IPS DF 19.7 (cell line): ENCODE measurements around the gene CSMD2.

ENCODE experiments used
- DNase-seq: peaks from one replicate; pipeline ENCODE4 v3.0.0-alpha.2; 2013; ENCODE audit warnings: low read depth, low spot score

CSMD2 gene

DNA sequence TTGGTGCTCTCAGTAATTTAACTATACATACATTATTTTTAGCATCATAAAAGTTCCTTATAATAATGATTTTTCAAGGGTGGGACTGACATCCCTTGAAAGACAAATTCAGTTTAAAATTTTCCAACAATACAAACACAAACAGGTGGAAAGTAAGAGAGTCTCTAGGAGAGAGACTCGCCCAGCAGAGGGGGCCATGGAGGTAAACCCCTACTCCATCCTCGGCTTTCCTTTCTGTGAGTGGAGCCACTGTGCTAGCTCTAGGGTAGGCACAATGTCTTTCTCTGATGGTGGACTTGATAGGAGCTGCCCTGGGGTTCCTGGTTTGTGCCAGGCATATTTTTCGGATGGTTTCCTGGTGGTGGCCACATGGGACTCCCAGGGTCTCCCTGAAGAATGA, 8.3 kb downstream of the CSMD2 start:
- no peak for DNase-seq

DNA sequence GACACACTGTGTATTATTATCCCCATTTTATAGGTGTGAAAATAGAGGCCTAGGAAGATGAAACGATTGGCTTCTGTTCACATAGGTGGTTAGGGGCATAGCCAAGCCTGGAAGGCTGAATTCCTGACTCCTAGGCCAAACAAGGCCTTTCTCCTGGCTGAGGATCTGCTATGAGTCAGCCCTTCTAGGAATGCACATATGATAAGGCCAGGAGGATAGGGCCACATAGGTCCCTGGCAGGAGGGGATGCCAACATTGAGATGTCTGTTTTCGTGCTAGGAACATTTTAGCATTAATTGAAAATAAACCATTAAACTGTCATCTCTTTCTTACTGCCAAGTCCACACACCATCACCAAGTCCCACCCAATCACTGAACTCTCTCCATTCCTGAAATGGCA, 9.2 kb downstream of the CSMD2 start:
- no peak for DNase-seq

- DNase-seq, result no peak
Measured at GRCh38 chr1:34153246-34153645, 11.8 kb downstream of the CSMD2 start.

GRCh38 chr1:34149501-34149900, 15.5 kb downstream of the CSMD2 start:
- DNase-seq, result no peak

DNA sequence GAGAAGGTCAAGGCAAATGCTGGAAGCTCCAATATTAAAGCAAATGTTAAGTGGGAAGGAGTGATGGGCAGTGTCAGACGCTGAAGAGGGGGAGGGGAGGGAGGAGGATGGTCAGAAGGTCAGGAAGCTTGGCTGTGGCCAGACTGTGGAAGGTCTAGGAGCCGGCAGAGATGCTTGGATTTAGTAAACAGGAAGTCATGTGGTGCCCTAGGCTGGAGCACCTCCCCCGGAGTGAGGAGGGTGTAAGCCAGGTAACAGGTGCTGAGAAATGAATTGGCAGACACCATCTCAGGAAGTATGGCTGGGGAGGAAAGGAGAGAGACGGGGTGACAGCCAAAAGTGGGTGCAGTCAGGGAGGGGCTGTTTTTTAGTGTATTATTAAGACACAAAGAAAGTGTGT, 17.7 kb downstream of the CSMD2 start:
- no peak for DNase-seq

GRCh38 chr1:34144766-34145165, 20.3 kb downstream of the CSMD2 start:
- DNase-seq, result no peak

DNA sequence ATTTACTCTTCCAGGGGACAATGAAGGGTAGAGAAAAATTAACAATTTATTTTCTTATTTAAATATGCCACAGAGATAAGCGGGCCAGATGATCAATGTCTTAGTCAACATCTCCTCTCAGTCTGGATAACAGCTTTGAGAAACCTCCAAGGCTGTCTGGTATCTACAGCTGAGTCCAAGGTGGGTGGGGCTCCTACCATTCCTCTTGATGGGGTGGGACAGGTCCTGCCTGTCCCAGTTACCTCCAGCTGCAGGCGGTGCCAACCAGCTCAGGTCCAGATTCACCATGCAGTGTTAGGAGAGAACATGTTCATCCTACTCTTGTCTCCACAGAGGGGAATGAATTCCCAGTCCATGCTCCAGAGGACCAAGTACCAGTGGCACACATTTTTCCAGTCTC, 21.1 kb downstream of the CSMD2 start:
- no peak for DNase-seq

GRCh38 chr1:34140011-34140676, 24.9 kb downstream of the CSMD2 start:
- no peak for DNase-seq

DNA sequence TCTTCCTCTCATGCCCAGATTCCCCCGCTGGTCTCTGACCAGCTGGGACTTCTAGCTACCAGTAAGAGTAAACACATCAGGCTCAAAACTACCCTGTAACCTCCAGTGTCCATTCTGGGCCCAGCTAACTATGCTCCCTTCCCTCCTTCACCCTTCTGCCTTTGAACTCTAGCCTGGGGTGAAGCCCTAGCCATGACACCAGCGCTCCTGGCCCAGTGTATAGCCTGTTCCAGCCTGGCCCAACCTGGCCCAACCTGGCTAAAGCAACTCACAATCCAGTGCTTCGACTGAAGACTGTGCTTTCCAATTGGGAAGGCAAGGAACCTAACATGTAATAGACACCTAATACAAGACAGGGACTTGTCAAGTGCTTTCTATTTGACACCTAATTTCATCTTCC, 27.6 kb downstream of the CSMD2 start:
- no peak for DNase-seq

- no peak for DNase-seq
Measured at GRCh38 chr1:34132161-34132420, 32.9 kb downstream of the CSMD2 start.

DNA sequence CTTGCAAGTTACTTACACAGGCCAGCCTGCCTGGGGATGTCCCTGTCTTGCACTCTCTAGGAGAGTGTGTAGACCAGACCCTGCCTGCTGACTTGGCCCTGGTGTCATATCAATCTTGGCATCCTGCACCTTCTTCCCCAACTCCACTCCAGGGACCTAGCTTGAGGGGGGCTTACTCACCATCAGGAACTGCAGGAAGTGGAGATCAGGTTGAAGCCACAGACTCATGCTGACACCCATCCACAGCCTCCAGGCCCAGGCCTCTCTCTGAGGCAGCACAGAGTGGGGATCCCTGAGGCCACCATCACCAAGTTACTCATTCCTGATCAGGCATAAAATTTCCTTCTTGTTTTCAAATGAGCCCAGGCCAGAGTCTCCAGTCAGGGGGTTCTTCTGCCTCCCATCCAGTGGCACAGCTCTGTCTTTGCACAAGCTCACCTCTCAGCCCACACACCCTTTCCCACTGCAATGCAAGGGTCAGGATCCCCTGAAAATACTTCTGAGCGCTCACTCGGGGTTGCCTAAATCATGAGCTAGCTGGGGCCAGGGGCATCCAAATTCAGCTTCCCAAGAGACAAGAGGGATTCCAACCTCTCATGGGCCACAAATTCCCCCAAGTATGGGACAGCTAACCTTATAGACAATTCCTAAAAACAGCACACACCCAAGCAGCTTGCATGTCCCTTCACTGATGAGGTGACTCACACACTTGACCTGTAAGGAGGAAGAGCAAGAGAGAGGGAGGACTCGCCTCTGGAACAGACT, 33.5 kb downstream of the CSMD2 start:
- DNase-seq, result no peak

DNA sequence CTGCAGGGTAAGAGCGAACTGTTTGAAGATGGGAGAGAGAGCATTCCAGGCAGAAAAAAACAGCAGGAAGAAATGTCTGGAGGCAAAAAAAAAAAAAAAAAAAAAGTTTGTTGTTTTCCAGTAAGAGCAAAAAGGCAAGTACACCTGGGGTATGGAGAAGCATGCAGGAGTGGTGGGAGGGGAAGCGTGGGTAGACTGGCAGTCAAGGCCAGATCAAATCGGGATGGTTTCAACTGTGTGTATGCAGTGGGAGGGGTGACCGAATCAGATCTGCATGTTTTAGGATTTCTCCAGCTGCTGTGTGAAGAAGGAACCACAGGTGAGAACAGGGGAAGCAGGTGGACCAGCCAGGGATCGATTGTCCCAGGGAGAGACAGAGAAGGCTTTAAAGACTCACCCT, 34.7 kb downstream of the CSMD2 start:
- DNase-seq, result no peak

GRCh38 chr1:34129630-34130029, 35.4 kb downstream of the CSMD2 start:
- no peak for DNase-seq

DNA sequence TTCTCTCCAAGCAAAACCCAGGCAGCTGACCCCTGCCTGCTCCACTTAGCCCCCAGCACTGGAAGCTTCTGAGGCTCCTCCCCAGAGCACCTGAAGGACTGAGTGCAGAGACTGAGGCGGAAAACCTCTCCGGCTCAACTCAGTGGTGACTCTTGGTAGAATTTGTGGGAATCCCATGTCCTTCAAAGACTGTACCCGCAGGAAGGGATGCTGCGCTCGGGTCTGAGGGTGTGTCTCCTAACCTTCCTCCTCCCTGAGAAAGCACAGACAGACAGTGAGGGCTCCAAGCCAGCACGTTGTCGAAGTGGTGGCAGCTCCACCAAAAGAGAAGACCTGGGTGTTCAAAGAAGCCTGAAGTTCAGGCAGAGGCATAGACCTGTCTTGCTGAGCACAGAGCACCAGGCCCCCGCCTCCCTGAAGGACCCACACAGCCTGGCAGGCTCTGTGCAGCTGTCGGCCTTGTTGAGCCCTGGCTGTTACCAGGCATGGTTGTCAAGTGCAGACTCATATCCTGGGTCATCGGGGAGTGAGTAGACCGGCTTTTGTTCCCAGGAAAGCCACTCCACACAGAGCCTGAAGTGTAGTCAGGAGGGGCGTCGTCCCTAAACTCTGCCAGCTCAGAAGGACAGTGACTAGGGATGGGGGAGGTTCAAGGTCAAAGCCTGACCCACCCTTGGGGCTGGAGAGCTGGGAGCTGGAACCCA, 36.7 kb downstream of the CSMD2 start:
- DNase-seq, result no peak

GRCh38 chr1:34127006-34128000, 37.7 kb downstream of the CSMD2 start:
- no peak for DNase-seq

DNA sequence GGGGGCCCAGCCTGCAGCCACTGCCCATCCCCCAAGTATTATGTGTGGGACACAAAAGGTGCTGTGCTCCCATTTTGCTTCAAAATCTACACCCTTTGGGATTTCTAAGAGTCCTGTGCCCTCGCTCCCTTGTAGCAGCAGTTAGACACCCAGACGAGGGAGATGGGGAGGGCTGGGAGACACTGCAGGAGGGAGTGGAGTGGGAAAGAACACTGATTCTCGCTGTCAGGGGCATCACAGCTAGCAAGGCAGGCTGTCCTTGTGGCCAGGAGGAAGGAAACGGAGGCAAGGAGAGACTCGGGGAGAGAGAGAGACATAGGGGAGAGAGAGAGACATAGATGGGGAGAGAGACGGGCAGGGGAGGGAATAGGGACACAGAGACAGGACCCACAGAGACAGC, 38.5 kb downstream of the CSMD2 start:
- no peak for DNase-seq

GRCh38 chr1:34125721-34126380, 39.2 kb downstream of the CSMD2 start:
- no peak for DNase-seq

- DNase-seq, result no peak
Measured at GRCh38 chr1:34122080-34122932, 42.7 kb downstream of the CSMD2 start.

- DNase-seq, result no peak
Measured at GRCh38 chr1:34115233-34115632, 49.8 kb downstream of the CSMD2 start.

DNA sequence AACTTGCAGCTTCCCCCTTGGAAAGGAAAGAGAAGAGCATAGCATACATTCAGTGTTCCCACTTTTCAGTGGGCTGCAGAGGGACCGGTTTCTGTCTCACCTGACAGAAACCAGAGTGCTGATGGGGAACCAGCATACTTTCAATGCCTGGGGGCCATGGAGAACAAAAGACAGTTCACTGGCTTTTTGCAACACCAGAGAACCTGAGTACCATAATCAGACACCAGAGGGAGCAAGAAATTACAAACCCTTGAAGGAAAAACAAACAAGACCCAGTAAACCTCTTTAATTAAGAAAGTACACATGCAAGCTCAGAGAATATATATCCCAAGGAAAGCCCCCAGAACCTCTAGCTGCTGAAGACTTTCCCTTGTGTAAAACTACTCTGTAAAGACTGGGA, 51.1 kb downstream of the CSMD2 start:
- peak; percentile 20 for DNase-seq
